Measurements from ENCODE around the gene ACTG1. TPM values are rescaled to one million over a fixed set of nuclear protein-coding genes. Genes with fewer than 3 reads are reported as not detected.

The ACTG1 gene
- total and polyA plus RNA-seq, 2 of the 4 experiments (the other 2 are of a cell fraction), result 10,907 to 15,732 TPM

DNA sequence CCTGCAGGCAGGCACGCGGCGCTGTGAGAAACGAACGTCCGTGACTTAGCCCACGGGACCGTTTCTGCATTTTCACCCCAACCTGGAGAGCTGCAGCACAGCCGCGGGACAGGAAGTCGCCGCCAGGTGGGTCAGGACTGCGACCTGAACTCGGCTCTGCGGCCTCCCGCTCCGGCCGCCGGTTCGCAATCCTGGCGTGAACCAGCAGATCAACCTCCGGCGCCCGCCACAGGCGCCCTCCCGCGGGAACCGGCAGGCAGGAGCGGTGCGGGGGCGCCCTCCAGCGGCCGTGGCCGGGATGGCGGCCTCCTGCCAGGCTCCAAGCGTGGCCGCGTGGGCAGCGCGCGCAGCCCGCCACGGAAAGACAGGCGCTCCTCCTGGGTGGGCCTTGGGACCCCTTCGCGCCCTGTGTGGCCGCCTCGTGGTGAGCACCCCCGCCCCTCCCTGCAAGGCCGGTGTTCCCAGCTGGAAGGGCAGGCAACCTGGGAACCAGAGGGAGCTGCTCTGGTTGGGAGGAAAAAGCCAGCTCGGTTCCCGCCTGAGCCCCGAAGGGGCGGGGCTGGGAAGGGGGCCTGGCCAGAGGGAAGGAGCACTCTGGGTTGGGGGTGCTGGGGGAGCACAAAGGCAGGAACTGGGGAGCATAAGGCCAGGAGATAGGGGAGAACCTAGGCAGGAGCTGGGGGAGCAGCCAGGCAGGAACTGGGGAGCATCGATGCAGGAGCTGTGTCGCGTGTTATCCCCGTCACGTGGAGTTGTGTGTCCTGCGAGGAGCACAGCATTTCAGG, 28.2 kb downstream of the ACTG1 start:
- Histone ChIP-seq H3K9me3 (ENCODE audit: control insufficient read depth, insufficient read depth, low read length) (no peaks in the 10 kb centered on the region), H3K27me3 (ENCODE audit: control insufficient read depth, insufficient read depth, low read length) (no peaks in the 10 kb centered on the region), H3K27ac (ENCODE audit: insufficient read depth, low read length) (peak overlapping the region; percentile 50; the same call in 1 of the 2 replicates), H4K8ac (ENCODE audit: low read depth in 2 of 2, low read length in 2 of 2) (peak overlapping the region; percentile 42 to 77; a peak in 2 of 4 replicates), H3K4me1 (ENCODE audit: control insufficient read depth, insufficient read depth, low read length) (peaks cover 14% of the 10 kb centered on the region), H3K56ac (ENCODE audit: extremely low read depth, insufficient read depth, low read length) (no peak overlapping the region), H3K18ac (ENCODE audit: low read depth, low read length) (no peak overlapping the region), H2AFZ (replicated peaks; ENCODE audit: low read length, poor library complexity) (peak overlapping the region; percentile 98), H3K9ac (ENCODE audit: low read depth, low read length) (peak overlapping the region; percentile 54; the same call in 1 of the 2 replicates), H3K9me1 (ENCODE audit: insufficient read depth, low read length) (peaks cover 2% of the 10 kb centered on the region; the same call in 1 of the 2 replicates), H3K23ac (ENCODE audit: low read depth, low read length) (no peak overlapping the region), H2AK5ac (ENCODE audit: low read depth, low read length) (no peak overlapping the region), H2BK120ac (ENCODE audit: low read depth, low read length) (peak overlapping the region; percentile 69; the same call in 1 of the 2 replicates), H3K14ac (replicated peaks; ENCODE audit: low read depth, low read length) (no peak overlapping the region), H3K4ac (ENCODE audit: low read depth, low read length) (peak overlapping the region; percentile 71; the same call in 1 of the 2 replicates), H4K5ac (ENCODE audit: low read depth, low read length) (no peak overlapping the region), H3K4me3 (ENCODE audit: insufficient read depth, low read depth, low read length) (peak overlapping the region; percentile 45), H2BK15ac (ENCODE audit: low read depth, low read length) (no peak overlapping the region), H3K4me2 (ENCODE audit: low read depth, low read length) (peak overlapping the region; percentile 96), H2BK20ac (ENCODE audit: low read depth, low read length) (no peak overlapping the region), H2BK5ac (ENCODE audit: low read depth, low read length, poor library complexity, severe bottlenecking) (no peak overlapping the region), H4K20me1 (ENCODE audit: insufficient read depth, low read length) (no peaks in the 10 kb centered on the region), H2AK9ac (replicated peaks; ENCODE audit: low read depth, low read length, poor library complexity) (peak overlapping the region; percentile 85), H3K36me3 (ENCODE audit: control insufficient read depth, insufficient read depth, low read length) (no peaks in the 10 kb centered on the region), H3K79me1 (ENCODE audit: low read depth in 1 of 2, low read length in 2 of 2) (peaks cover 2 to 3% of the 10 kb centered on the region in 2 experiments; a peak in 2 of 4 replicates), H4K91ac (ENCODE audit: insufficient read depth, low read depth, low read length) (peak overlapping the region; percentile 71; the same call in 1 of the 2 replicates)
- DNase-seq (peak; percentile 71), ATAC-seq (ENCODE audit: low read depth) (peak; percentile 79)
- 14% methylated on average over 41 of the region's 60 CpGs; no CpG with 5 or more reads in 1 of the 2 experiments for WGBS, 2 experiments (ENCODE audit: extremely low coverage in 2 of 2, insufficient read length in 1 of 2)
- dilution Hi-C loops (cut with HindIII; ENCODE audit: low sequenced_read_pairs, unreplicated experiment), result no loop called here
- no TSS peak for BruUV-seq (replicated peaks)
- ChIA-PET POLR2A (ENCODE audit: unreplicated experiment) (interaction anchor here (0.6 to 1.0 kb wide), 3 partner anchors 39 to 90 kb away, joined by 3 to 6 read pairs (median 3); partner anchors contain the start of gene BAHCC1), CTCF (interaction anchor here (0.7 to 2.7 kb wide), 13 partner anchors 9 to 342 kb away, joined by 3 to 14 read pairs (median 3); partner anchors contain the start of genes BAHCC1 and NDUFAF8)
- in situ Hi-C loops (cut with MboI; ENCODE audit: low sequenced_read_pairs), result loop anchor here (5.0 kb wide), 2 partner anchors 77 to 227 kb away; no protein-coding TSS in a partner anchor
- intact Hi-C loops (cut with micrococcal nuclease), result loop anchor here (1.0 kb wide), 3 partner anchors 86 to 231 kb away; no protein-coding TSS in a partner anchor
- TF ChIP-seq RFX5 (IDR thresholded peaks at IDR 0.05; ENCODE audit: low read depth, low read length), result no peak
- TF ChIP-seq FOS (IDR thresholded peaks at IDR 0.05; ENCODE audit: low read depth, low read length), result 0 out of 2 replicates have a peak, but pooled peaks have one; percentile 11
- TF ChIP-seq USF2 (IDR thresholded peaks at IDR 0.05; ENCODE audit: low read depth, low read length), result no peak
- peak; percentile 99 for TF ChIP-seq CTCF (conservative IDR thresholded peaks at IDR 0.05; ENCODE audit: low read depth, low read length)
- no peak for TF ChIP-seq MAFK (IDR thresholded peaks at IDR 0.05; ENCODE audit: low read depth, low read length)
- TF ChIP-seq POLR2A (IDR thresholded peaks at IDR 0.05; ENCODE audit: low read depth, low read length), result no peak
- TF ChIP-seq BHLHE40 (IDR thresholded peaks at IDR 0.05; ENCODE audit: low read depth, low read length), result peak; percentile 18; the same call in 1 of the 2 replicates
- peak; percentile 92 for TF ChIP-seq SMC3 (IDR thresholded peaks at IDR 0.05; ENCODE audit: low read depth, low read length)
- peak; percentile 97 for TF ChIP-seq RAD21 (IDR thresholded peaks at IDR 0.05; ENCODE audit: low read length)
- TF ChIP-seq CEBPB (IDR thresholded peaks at IDR 0.05; ENCODE audit: low read depth, low read length), result no peak
- peak; percentile 79; the same call in 1 of the 2 replicates for TF ChIP-seq MAZ (IDR thresholded peaks at IDR 0.05; ENCODE audit: borderline replicate concordance, low read depth, low read length)
- TF ChIP-seq NFE2L2 (IDR thresholded peaks at IDR 0.05; ENCODE audit: low read depth, low read length), result no peak
- TF ChIP-seq CHD1 (IDR thresholded peaks at IDR 0.05; ENCODE audit: low read depth, low read length), result no peak
